OCI-LY1 (cell line): ENCODE data around the gene TMEM267.
A peak's percentile ranks its signal among the peaks of the same experiment; 100 is the strongest.

Source experiments
- H2AFZ ChIP-seq: fragments of 200-600 bp; sonication (generic), shearing (Covaris generic); 2 replicates; pipeline ENCODE4 v1.6.0; 2014; ENCODE audit warnings: antibody characterized with exemption, mild to moderate bottlenecking, low read length
- H3F3A ChIP-seq: fragments of 200-600 bp; sonication (generic), shearing (Covaris generic); 2 replicates; pipeline ENCODE4 v1.6.0; 2014; ENCODE audit warnings: mild to moderate bottlenecking, antibody characterized with exemption, low read length, moderate library complexity; ENCODE audit not compliant: insufficient read depth
- H3K27ac ChIP-seq: fragments of 200-600 bp; sonication (generic); 2 replicates; pipeline ENCODE4 v1.5.1; 2014; ENCODE audit warnings: low read length, mixed run types, mild to moderate bottlenecking, low read depth; ENCODE audit not compliant: poor library complexity, severe bottlenecking
- H3K27me3 ChIP-seq: fragments of 200-600 bp; sonication (generic); 2 replicates; pipeline ENCODE4 v1.6.0; 2014; ENCODE audit warnings: antibody characterized with exemption, mild to moderate bottlenecking, low read length, moderate library complexity; ENCODE audit not compliant: insufficient read depth
- H3K36me3 ChIP-seq: fragments of 200-600 bp; sonication (generic); 2 replicates; pipeline ENCODE4 v1.6.1; 2014; ENCODE audit warnings: mild to moderate bottlenecking, antibody characterized with exemption, low read length, moderate library complexity, mixed read lengths; ENCODE audit not compliant: insufficient read depth
- H3K4me1 ChIP-seq: fragments of 200-600 bp; sonication (generic); 2 replicates; pipeline ENCODE4 v1.5.1; 2014; ENCODE audit warnings: mild to moderate bottlenecking, low read length, moderate library complexity; ENCODE audit not compliant: insufficient read depth, severe bottlenecking
- H3K4me2 ChIP-seq: fragments of 200-600 bp; sonication (generic), shearing (Covaris generic); 2 replicates; pipeline ENCODE4 v1.6.1; 2014; ENCODE audit warnings: low read length
- H3K4me3 ChIP-seq: fragments of 200-600 bp; sonication (generic); 2 replicates; pipeline ENCODE4 v1.5.1; 2014; ENCODE audit warnings: low read length, low read depth, mild to moderate bottlenecking, mixed read lengths; ENCODE audit not compliant: poor library complexity, severe bottlenecking
- H3K79me2 ChIP-seq: fragments of 200-600 bp; shearing (Covaris generic); 2 replicates; pipeline ENCODE4 v1.6.1; 2016; ENCODE audit warnings: mixed run types, low read length, mixed read lengths; ENCODE audit not compliant: insufficient read depth
- H3K9ac ChIP-seq: fragments of 200-600 bp; sonication (generic), shearing (Covaris generic); 2 replicates; pipeline ENCODE4 v1.6.1; 2014; ENCODE audit warnings: mild to moderate bottlenecking, low read length, mixed read lengths
- H3K9me2 ChIP-seq: fragments of 200-600 bp; sonication (generic), shearing (Covaris generic); 2 replicates; pipeline ENCODE4 v1.6.1; 2014; ENCODE audit warnings: low read depth, mild to moderate bottlenecking, low read length, mixed read lengths
- H3K9me3 ChIP-seq: fragments of 200-600 bp; shearing (Covaris generic); 2 replicates; pipeline ENCODE4 v1.6.1; 2014; ENCODE audit warnings: low read length, mixed read lengths
- H4K20me1 ChIP-seq: fragments of 200-600 bp; sonication (generic), shearing (Covaris generic); 2 replicates; pipeline ENCODE4 v1.6.0; 2016; ENCODE audit warnings: mild to moderate bottlenecking, low read length; ENCODE audit not compliant: insufficient read depth
- EZH2 ChIP-seq: fragments of 200-600 bp; sonication (generic), shearing (Covaris generic); IDR thresholded peaks from 2 replicates; pipeline ENCODE4 v1.8.0; 2017; ENCODE audit warnings: borderline replicate concordance, mixed run types, mild to moderate bottlenecking, antibody characterized with exemption, low read length, moderate library complexity, mixed read lengths
- TF ChIP-seq, protein P1 (sequence below): fragments of 200-600 bp; sonication (generic), shearing (Covaris generic); IDR thresholded peaks from 2 replicates; pipeline ENCODE4 v1.5.1; 2017; ENCODE audit warnings: mild to moderate bottlenecking, antibody characterized with exemption, low read length, moderate library complexity, mixed read lengths

The TMEM267 gene

DNA sequence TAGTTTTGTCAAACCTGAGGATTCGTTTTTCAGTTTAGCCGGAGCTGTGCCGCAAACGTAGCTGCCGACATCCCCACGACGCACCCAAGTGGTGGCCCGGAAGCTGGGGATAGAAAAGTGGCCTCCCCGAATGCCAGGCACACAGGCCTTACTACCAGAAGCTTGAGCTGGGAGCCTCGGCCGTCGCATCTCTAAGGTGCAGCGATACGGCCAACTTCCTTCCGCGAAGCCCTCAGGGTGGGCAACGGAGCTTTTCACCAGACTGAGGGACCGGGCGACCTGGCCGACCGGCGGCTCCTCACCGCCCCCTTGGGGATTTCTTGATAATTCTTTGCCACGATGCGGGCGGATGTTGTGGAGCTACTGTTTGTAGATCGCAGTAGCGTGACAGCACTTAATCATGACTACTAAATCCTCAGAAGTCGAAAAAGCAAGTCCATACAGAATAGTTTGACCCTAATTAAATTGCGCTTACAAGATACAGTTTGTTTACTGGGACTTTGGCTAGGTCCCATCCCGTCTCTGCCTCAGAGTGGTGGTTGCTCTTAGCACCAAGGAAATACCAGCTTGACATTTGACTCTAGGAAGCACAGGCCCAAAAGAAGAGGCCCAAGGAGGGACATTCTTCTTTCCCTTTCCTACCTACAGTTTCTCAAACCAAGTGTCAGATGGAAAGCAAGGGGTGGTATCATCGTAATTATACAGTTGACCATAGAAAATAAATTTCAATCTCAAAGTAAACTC, 613 bp upstream of the TMEM267 start:
- no peaks in the 10 kb centered on the region for H3F3A ChIP-seq
- H3K9ac ChIP-seq, result peak overlapping the region; percentile 85
- H3K9me3 ChIP-seq, result no peaks in the 10 kb centered on the region
- TF ChIP-seq, protein P1, sequence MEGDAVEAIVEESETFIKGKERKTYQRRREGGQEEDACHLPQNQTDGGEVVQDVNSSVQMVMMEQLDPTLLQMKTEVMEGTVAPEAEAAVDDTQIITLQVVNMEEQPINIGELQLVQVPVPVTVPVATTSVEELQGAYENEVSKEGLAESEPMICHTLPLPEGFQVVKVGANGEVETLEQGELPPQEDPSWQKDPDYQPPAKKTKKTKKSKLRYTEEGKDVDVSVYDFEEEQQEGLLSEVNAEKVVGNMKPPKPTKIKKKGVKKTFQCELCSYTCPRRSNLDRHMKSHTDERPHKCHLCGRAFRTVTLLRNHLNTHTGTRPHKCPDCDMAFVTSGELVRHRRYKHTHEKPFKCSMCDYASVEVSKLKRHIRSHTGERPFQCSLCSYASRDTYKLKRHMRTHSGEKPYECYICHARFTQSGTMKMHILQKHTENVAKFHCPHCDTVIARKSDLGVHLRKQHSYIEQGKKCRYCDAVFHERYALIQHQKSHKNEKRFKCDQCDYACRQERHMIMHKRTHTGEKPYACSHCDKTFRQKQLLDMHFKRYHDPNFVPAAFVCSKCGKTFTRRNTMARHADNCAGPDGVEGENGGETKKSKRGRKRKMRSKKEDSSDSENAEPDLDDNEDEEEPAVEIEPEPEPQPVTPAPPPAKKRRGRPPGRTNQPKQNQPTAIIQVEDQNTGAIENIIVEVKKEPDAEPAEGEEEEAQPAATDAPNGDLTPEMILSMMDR, result peak; percentile 82
- TF ChIP-seq EZH2, result no peak
- H3K9me2 ChIP-seq, result no peaks in the 10 kb centered on the region
- H3K4me1 ChIP-seq, result peaks cover 27% of the 10 kb centered on the region
- H3K79me2 ChIP-seq, result peaks cover 11% of the 10 kb centered on the region; the same call in 1 of the 2 replicates
- H4K20me1 ChIP-seq, result no peaks in the 10 kb centered on the region
- H3K36me3 ChIP-seq, result peaks cover 17% of the 10 kb centered on the region
- peak overlapping the region; percentile 13; the same call in 1 of the 2 replicates for H2AFZ ChIP-seq
- H3K4me2 ChIP-seq, result peak overlapping the region; percentile 78
- peak overlapping the region; percentile 92 for H3K27ac ChIP-seq
- H3K27me3 ChIP-seq, result no peaks in the 10 kb centered on the region
- H3K4me3 ChIP-seq, result peak overlapping the region; percentile 75

- H3K4me1 ChIP-seq, result peaks cover 27% of the 10 kb centered on the region
- no peak for TF ChIP-seq EZH2
- TF ChIP-seq, protein P1, result no peak
- H3K9ac ChIP-seq, result peak overlapping the region; percentile 85
- peak overlapping the region; percentile 92 for H3K27ac ChIP-seq
- H3K4me2 ChIP-seq, result peak overlapping the region; percentile 78
- no peaks in the 10 kb centered on the region for H3K9me2 ChIP-seq
- H3F3A ChIP-seq, result peaks cover 4% of the 10 kb centered on the region; the same call in 1 of the 2 replicates
- H3K4me3 ChIP-seq, result peak overlapping the region; percentile 75
- H3K9me3 ChIP-seq, result no peaks in the 10 kb centered on the region
- H2AFZ ChIP-seq, result no peak overlapping the region
- no peaks in the 10 kb centered on the region for H4K20me1 ChIP-seq
- H3K27me3 ChIP-seq, result no peaks in the 10 kb centered on the region
- H3K36me3 ChIP-seq, result peaks cover 2% of the 10 kb centered on the region; the same call in 1 of the 2 replicates
- peaks cover 11% of the 10 kb centered on the region; the same call in 1 of the 2 replicates for H3K79me2 ChIP-seq
These were observed 971 bp downstream of the TMEM267 start for GRCh38 chr5:43482490-43483297.

DNA sequence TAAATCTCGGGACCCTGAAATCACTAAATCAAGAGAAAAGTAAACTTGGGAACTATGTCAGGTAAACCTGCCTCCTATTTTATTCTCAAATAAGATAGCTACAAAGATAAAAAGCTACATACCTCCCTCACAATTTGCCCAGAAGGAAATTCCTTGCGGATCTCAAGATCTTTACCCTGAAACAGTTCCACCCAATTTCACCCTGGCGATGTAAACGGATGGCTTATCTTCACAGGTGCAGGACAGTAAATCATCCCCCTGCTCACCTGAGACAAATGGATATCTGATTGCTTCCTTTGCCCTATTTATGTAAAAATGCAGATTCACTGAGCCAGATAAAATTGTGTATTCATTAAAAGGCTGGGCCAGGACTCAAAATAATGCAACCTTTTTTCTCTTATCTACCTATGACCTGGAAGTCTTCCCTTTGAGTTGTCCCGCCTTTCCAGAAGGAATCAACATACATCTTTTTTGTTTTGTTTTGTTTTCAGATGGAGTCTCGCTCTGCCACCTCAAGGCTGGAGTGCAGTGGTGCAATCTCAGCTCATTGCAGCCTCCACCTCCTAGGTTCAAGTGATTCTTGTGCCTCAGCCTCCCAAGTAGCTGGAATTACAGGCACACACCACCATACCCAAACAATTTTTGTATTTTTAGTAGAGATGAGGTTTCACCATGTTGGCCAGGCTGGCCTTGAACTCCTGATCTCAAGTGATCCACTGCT, 13.8 kb downstream of the TMEM267 start:
- H3K27me3 ChIP-seq, result no peaks in the 10 kb centered on the region
- H3K27ac ChIP-seq, result no peak overlapping the region
- H3K4me1 ChIP-seq, result no peaks in the 10 kb centered on the region
- no peak overlapping the region for H3K4me3 ChIP-seq
- H2AFZ ChIP-seq, result no peak overlapping the region
- no peaks in the 10 kb centered on the region for H3F3A ChIP-seq
- no peak overlapping the region for H3K9ac ChIP-seq
- no peaks in the 10 kb centered on the region for H3K79me2 ChIP-seq
- H3K9me3 ChIP-seq, result peaks cover 12% of the 10 kb centered on the region
- H3K36me3 ChIP-seq, result peaks cover 26% of the 10 kb centered on the region
- no peak for TF ChIP-seq EZH2
- TF ChIP-seq, protein P1, result no peak
- no peak overlapping the region for H3K4me2 ChIP-seq
- H3K9me2 ChIP-seq, result no peaks in the 10 kb centered on the region
- no peaks in the 10 kb centered on the region for H4K20me1 ChIP-seq
